ENCODE data around the gene TSHZ1.

The TSHZ1 gene

GRCh38 chr18:75251466-75251865 lies 40.9 kb downstream of the TSHZ1 start:
- TF ChIP-seq CTCF (IDR thresholded peaks at IDR 0.05; ENCODE audit: insufficient read depth, low read depth, low read length, missing control alignments) = no peak
- no peak for DNase-seq (ENCODE audit: low read depth)
- H3K4me3 ChIP-seq (ENCODE audit: low read depth, low read length) = no peak overlapping the region

- H3K4me3 ChIP-seq (ENCODE audit: low read depth, low read length) = no peak overlapping the region
- TF ChIP-seq CTCF (IDR thresholded peaks at IDR 0.05; ENCODE audit: insufficient read depth, low read depth, low read length, missing control alignments) = no peak
- no peak for DNase-seq (ENCODE audit: low read depth)
Measured at GRCh38 chr18:75252136-75252535, 41.5 kb downstream of the TSHZ1 start.

GRCh38 chr18:75253043-75253442 lies 42.4 kb downstream of the TSHZ1 start:
- no peak for TF ChIP-seq CTCF (IDR thresholded peaks at IDR 0.05; ENCODE audit: insufficient read depth, low read depth, low read length, missing control alignments)
- no peak overlapping the region for H3K4me3 ChIP-seq (ENCODE audit: low read depth, low read length)
- DNase-seq (ENCODE audit: low read depth) = no peak

GRCh38 chr18:75253784-75254183 lies 43.2 kb downstream of the TSHZ1 start:
- H3K4me3 ChIP-seq (ENCODE audit: low read depth, low read length) = no peak overlapping the region
- no peak for DNase-seq (ENCODE audit: low read depth)
- no peak for TF ChIP-seq CTCF (IDR thresholded peaks at IDR 0.05; ENCODE audit: insufficient read depth, low read depth, low read length, missing control alignments)

GRCh38 chr18:75255094-75255493 lies 44.5 kb downstream of the TSHZ1 start:
- TF ChIP-seq CTCF (IDR thresholded peaks at IDR 0.05; ENCODE audit: insufficient read depth, low read depth, low read length, missing control alignments) = no peak
- DNase-seq (ENCODE audit: low read depth) = no peak
- no peak overlapping the region for H3K4me3 ChIP-seq (ENCODE audit: low read depth, low read length)

GRCh38 chr18:75256376-75256775 lies 45.8 kb downstream of the TSHZ1 start:
- no peak for TF ChIP-seq CTCF (IDR thresholded peaks at IDR 0.05; ENCODE audit: insufficient read depth, low read depth, low read length, missing control alignments)
- DNase-seq (ENCODE audit: low read depth) = no peak
- H3K4me3 ChIP-seq (ENCODE audit: low read depth, low read length) = no peak overlapping the region

GRCh38 chr18:75257605-75258004 lies 47.0 kb downstream of the TSHZ1 start:
- DNase-seq (ENCODE audit: low read depth) = no peak
- no peak overlapping the region for H3K4me3 ChIP-seq (ENCODE audit: low read depth, low read length)
- no peak for TF ChIP-seq CTCF (IDR thresholded peaks at IDR 0.05; ENCODE audit: insufficient read depth, low read depth, low read length, missing control alignments)

Measured in GM12865 (cell line).